ENCODE measurements around the gene SUMO4. TPM values are rescaled to one million over a fixed set of nuclear protein-coding genes. Genes with fewer than 3 reads are reported as not detected.

SUMO4 gene
- total and polyA plus RNA-seq, 11 donors, result 0.26 to 1.5 (median 0.53) TPM; not detected in 2

GRCh38 chr6:149371154-149371553 lies 28.9 kb upstream of the SUMO4 start:
- TF ChIP-seq, protein P1, sequence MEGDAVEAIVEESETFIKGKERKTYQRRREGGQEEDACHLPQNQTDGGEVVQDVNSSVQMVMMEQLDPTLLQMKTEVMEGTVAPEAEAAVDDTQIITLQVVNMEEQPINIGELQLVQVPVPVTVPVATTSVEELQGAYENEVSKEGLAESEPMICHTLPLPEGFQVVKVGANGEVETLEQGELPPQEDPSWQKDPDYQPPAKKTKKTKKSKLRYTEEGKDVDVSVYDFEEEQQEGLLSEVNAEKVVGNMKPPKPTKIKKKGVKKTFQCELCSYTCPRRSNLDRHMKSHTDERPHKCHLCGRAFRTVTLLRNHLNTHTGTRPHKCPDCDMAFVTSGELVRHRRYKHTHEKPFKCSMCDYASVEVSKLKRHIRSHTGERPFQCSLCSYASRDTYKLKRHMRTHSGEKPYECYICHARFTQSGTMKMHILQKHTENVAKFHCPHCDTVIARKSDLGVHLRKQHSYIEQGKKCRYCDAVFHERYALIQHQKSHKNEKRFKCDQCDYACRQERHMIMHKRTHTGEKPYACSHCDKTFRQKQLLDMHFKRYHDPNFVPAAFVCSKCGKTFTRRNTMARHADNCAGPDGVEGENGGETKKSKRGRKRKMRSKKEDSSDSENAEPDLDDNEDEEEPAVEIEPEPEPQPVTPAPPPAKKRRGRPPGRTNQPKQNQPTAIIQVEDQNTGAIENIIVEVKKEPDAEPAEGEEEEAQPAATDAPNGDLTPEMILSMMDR (IDR thresholded peaks at IDR 0.05), result no peak
- TF ChIP-seq POLR2A (IDR thresholded peaks at IDR 0.05), result no peak
- Histone ChIP-seq H3K4me1 (peaks cover 0 to 31% (median 3%) of the 10 kb centered on the region in 12 donors), H3K9me3 (no peaks in the 10 kb centered on the region), H3K36me3 (peaks cover 0 to 22% (median 0%) of the 10 kb centered on the region in 9 donors), H3K27ac (no peak overlapping the region), H3K4me3 (no peak overlapping the region), H3K27me3 (no peaks in the 10 kb centered on the region)
- ATAC-seq, result no peak
- no peak for DNase-seq
- intact Hi-C loops (cut with DNase I), result no loop called here

DNA sequence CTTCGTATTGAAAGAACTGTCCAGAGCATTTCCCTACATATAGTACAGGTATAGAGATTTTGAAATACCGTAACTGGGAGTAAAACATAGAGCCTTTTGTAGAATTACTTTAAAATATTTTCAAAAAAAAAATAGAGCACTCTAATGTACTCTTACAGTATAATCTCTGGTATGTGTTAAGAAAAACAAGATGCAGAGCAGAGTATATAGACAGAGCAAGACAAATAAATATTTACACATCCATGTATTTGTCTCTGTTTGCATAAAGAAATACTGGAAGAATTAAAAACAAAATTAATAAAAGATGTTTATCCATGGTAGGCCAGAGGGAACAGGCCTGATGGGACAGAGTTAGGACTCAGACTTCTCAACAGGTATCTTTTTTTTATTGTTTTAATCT lies 28.0 kb upstream of the SUMO4 start:
- Histone ChIP-seq H3K27me3 (no peaks in the 10 kb centered on the region), H3K4me3 (no peak overlapping the region), H3K27ac (no peak overlapping the region), H3K36me3 (peaks cover 0 to 22% (median 0%) of the 10 kb centered on the region in 9 donors), H3K9me3 (no peaks in the 10 kb centered on the region), H3K4me1 (peaks cover 0 to 24% (median 0%) of the 10 kb centered on the region in 12 donors)
- WGBS, 4 donors, result 50 to 97% (median 78%) methylated on average over 2 of the region's 2 CpGs
- intact Hi-C loops (cut with DNase I), result no loop called here
- DNase-seq, result no peak
- ATAC-seq, result no peak
- TF ChIP-seq, protein P1 (IDR thresholded peaks at IDR 0.05), result no peak
- no peak for TF ChIP-seq POLR2A (IDR thresholded peaks at IDR 0.05)

DNA sequence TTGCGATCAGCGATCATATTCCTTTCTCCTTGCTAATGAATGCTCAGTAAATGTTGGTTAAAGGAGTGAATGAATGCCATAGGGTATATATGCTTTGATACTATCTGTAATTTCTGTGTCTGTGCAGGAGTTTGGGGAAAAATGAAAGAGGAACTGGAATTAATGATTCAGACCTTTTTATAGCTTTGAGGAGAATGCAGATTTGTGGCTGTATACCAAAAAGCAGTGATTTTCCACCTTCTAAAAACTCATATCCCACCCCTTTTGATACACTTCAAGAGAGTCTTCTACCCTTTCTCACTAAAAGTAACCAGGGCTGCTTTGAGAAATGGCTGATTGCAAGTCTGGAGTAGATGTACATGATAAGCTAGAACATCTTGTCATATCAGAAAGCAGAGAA lies 26.6 kb upstream of the SUMO4 start:
- TF ChIP-seq, protein P1 (IDR thresholded peaks at IDR 0.05), result no peak
- ATAC-seq (no peak), DNase-seq (no peak)
- no peak overlapping the region for H3K4me3 ChIP-seq
- 96 to 98% (median 97%) methylated on average over 2 of the region's 2 CpGs for WGBS, 4 donors
- intact Hi-C loops (cut with DNase I), result no loop called here
- H3K4me1 ChIP-seq, result peaks cover 0 to 24% (median 0%) of the 10 kb centered on the region in 12 donors
- H3K27me3 ChIP-seq, result no peaks in the 10 kb centered on the region
- H3K27ac ChIP-seq, result no peak overlapping the region
- no peaks in the 10 kb centered on the region for H3K9me3 ChIP-seq
- H3K36me3 ChIP-seq, result peaks cover 0 to 29% (median 9%) of the 10 kb centered on the region in 9 donors

DNA sequence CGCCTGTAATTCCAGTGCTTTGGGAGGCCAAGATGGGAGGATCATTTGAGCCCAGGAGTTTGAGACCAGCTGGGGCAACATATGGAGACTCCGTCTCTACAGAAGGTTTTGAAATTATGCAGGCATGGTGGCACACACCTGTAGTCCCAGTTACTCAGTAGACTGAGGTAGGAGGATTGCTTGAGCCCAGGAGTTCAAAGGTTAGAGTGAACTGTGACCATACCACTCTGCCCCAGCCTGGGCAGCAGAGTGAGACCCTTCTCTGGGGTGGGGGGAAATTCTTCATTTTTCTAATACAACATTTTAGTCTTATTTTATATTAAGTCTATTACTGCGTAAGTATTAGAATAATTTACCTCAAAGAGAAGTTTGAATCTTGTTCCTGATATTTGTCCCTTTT lies 20.1 kb upstream of the SUMO4 start:
- H3K36me3 ChIP-seq, result peaks cover 0 to 68% (median 55%) of the 10 kb centered on the region in 9 donors
- no peak for TF ChIP-seq POLR2A (IDR thresholded peaks at IDR 0.05)
- TF ChIP-seq, protein P1 (IDR thresholded peaks at IDR 0.05), result no peak
- ATAC-seq, result no peak
- H3K4me3 ChIP-seq, result no peak overlapping the region
- 95 to 100% (median 98%) methylated on average over 3 of the region's 3 CpGs for WGBS, 4 donors
- intact Hi-C loops (cut with DNase I), result no loop called here
- peaks cover 0 to 8% (median 0%) of the 10 kb centered on the region in 12 donors for H3K4me1 ChIP-seq
- no peaks in the 10 kb centered on the region for H3K27me3 ChIP-seq
- H3K27ac ChIP-seq, result no peak overlapping the region
- H3K9me3 ChIP-seq, result no peaks in the 10 kb centered on the region
- DNase-seq, result no peak
